ENCODE results near the gene HOXA7.

The HOXA7 gene

DNA sequence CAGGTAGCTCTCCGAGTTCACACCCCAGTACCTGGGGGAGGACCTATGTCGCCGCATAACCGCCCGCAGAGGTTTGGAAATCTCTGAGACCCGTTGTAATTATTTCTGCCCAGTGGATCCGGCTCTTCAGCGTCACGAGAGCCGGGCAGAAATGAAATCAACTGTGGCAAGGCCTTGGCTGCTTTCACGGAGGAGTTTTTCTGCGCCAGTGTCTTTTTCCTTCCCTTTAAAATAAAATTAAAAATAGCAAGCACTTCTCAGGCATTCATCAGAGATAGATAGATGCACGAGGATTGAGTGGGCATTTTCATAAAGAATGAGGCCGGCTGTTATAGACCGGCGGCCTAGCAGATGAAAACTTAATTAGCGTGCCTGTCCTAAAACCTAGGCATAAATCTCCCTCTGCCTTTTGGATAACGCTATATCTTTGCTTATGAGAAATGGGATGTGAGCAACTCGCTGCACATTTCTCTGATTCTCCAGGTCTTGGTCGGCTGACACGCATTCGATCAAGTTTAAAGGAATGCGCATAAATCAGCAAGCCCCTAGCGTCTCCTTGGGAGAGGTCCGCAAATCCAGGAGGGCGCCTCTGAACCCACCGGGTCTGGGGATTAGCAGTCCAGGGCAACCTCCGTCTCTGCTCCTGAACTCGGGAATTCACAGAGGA is 37.0 kb upstream of the HOXA7 start:
- DNase-seq, result no peak

DNA sequence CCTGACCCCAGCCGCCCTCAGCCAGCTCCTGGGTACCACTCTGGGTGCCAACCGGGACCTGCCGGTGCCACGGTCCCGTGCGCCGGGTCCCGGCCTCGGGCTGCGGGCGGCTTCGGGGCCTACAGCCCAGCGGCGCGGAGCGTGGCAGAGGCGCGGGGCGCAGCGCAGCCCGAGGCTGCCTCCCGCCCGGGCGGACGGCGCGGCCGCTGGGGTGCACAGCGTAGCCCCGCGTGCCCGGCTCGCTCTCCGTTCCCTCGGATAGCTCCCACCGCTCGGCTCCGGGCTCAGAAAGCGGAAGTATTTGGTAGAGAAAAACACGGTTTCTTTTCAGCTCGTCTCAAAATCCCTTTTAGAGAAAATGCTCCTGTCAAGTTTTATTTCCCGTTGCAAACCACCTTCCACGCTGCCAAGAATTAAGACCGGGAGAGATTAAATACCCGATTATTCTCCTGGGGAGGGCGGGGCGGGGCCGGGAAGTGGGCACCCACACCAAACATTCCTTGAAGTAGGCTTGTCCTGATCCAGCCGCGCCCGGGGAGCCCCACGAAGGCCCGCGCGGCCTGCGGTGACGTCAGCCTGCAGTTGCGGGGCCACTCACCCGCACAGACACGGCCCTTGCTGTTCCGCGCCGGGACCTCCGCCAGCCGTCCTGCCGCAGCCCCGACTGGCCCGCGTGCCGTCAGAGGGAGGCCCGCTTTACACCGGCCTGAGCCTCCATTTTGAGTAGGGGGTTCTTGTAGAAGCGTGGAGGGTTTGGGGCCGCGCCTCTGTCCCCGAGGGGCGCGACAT is 36.3 kb upstream of the HOXA7 start:
- no peak for DNase-seq

DNA sequence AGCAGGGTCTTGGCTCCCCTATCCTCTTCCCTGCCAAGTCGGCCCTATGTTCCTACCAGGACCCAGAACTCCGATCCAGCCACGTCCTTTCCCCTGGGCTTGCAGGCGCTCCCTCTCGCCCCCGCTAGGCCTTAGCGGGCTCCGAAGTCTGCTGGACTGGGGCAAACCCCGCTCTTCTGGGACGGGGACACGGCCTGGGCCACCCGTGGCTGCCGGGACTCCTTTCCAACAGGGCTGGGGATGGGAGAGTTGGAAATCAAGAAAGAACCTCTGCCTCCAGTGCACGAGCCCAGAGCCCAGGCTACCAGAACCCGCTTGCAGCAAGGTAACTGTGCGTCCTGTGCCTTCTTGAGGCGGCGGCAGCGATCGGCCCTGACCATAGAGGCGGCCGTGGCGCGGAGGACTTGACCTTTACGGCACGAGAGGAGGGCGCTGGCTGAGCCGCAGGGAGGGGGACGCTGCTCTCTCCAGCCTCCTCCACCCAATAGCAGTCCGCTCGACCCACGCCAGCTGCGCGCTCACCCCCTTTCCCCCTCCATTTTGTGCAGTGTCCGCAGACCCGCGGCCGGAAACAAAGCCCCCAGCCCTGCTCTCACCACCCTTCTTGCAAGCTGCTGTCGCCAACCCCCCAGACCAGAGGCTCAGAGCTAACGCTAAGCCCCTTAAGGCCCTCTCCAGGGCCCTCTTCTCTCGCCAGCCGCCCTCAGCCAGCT is 35.5 kb upstream of the HOXA7 start:
- DNase-seq, result no peak

DNA sequence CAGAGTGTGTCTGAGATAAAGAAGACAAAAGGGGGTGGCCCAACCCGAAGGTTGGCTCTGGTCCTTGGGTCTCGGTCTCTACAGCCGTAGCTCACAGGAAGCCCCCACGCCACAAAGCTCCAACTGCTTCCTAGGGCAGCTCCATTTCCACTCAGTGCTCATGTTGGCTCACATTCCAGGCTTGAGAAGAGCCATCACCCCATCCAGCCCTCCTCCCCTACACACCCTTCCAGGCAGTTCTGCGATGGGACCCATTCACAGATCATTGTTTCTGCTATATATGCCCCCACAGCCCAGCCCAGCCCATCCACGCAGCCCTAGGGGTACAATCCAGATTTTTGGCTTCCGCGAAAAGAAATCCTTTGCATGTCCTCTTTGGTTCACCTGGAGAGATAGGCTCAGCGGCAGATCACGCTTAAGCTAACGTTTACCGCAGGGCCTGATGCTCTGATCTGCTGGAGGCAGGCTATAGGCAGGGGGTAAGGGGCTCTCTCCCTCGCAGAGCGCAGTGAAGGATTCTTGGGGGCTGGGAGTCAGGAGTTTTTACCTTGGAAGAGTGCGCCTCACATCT is 34.8 kb upstream of the HOXA7 start:
- no peak for DNase-seq

DNA sequence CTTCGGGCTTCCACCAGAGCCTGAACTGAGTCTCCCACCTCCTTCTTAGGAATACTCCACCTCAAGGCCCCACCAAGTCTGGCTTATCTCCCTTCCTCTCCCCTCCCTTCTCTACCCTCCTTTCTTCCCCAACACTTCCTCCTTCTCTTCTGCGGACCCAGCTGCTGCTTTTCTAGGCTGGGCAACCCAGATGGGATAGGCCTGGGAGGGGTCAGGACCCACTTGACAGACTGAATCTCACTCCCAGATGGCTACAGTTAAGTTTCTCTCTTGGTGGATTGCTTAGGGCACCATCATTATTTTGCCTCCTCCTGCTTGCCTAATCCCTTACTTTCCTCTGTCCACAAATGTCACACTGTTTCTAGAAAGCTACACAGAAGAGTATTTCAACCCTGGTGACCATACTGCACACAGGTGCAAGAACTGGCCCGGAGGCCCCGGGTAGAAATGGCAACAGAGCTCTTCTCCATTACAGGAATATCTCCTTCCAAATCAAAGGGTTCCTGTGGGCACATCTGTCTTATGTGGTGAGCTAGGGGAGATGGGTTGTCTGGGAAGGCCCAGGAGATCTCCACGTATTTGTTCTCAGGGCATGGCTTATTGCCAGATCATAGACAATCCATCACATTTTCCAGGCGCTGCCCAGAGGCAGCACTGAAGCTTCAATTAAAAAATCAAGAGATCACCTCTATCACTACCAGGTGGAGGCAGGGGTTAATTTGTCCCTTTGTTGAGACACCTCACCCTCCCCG is 33.7 kb upstream of the HOXA7 start:
- DNase-seq, result no peak

DNA sequence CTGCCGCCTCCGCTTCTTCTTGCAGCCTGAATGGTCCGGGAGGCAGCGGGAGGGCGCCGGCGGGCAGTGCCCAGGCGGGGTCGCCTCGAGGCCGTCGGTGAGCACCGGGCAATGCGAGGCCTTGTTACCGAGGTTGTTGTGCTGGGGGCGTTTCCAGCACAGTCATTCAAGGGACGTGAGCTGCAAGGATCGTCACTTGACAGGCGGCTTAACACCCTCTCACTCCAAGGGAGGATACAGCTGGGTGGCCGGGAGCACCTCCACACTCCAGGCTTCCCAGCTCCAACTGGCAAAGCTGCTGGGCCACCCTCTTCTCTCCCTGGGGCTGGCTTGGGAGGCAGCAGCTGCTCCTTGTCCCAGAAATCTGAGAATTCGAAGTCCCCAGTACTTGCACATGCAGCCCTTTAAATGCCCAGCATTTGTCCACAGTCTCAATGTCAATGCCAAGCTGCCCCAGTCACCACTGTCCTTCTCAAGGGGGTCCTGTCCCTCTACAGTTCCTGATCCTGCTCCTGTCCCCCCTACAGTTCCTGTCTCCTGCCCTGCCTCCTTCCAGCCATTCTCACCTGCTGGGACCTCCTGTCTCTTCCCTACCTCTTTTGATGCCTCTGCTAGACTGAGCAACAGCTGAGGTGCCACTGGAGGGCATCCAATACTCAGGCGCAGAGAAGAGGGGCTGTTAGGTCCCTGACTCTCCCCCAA is 33.0 kb upstream of the HOXA7 start:
- DNase-seq, result no peak

DNA sequence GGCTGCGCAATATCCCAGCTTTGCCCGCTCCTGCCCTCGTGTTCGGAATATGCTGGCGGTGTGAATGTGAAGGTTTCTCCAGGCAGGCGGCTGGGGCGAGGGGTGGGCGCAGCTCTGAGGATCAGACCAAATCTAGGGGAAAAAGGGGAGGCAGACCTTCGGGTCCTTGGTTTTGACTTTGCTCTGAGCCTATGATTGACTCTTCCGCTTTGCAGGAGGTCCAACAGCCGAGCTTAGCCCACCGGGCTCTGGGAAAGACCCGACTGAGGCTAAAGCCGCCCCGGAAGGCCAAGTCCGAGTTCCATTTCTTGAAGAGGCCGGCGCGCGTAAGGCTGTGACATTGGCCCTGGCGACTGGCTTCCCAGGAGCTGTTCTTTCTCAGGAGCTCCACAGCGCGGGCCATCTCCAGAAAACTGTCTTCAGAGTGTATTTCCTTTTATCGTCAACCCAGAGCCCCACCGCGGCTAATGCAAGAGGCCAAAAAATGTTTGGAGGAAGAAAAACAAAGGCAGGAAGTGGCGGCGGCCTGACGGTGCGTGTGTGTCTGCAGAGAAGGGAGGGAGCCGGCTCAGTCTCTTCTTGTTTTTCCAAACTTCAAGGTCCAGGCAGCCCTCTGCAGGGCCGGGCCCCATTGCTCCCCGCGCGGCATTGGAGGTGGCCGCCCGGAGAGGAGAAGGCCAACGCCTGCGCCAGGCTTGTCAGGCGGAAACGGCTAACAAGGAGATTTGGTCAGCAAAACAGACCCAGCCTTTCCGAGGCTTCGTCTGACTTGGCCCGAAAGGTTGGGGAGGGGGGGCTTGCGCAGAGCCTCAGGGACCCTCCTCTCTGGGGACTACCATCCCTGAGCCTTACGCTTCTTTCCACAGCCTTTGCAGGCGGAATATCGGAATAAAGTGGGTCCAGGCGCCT is 32.2 kb upstream of the HOXA7 start:
- no peak for DNase-seq

DNA sequence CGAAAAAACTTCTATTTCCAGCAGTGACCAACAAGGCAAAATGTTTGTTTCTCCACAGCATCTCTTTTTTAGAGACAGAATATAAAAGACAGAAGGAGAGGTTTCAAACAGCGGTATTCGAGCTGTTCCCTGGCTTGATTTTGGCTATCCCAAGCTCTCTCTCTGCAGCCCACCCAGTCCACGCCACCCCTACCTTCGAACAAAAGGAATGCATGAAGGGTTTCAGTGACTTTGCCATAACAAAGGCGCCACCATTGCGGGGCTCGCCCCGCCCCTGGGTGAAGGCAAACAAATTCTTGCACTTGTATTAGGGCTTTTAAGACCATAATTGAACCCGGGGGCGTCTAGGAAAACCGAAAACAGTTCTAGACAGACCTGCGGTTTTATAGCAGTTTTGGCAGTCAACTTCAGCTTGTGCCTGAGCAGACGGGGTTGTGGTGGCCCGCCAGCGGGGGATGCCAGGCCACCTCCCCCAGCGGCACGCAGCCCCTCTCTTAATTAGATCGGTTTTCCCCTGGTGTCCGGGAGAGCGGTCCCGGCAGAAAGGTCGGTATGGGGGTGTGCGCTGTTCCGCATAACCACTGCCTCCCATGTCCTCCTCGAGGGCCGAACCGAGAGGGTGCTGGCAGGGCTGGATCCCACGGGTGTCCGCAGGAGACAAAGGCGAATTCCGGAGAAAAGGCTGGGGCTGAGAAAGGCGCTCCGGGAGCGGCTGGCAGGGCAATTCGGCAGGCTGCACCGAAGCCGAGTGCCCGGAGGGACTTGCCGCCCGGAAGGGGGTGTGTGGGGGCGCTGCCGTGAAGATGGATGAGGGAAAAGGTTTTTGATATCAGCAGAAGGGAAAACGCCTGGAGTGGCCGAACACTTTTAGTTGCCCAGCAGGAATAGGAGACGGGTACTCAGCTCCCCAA is 31.3 kb upstream of the HOXA7 start:
- DNase-seq, result no peak

DNA sequence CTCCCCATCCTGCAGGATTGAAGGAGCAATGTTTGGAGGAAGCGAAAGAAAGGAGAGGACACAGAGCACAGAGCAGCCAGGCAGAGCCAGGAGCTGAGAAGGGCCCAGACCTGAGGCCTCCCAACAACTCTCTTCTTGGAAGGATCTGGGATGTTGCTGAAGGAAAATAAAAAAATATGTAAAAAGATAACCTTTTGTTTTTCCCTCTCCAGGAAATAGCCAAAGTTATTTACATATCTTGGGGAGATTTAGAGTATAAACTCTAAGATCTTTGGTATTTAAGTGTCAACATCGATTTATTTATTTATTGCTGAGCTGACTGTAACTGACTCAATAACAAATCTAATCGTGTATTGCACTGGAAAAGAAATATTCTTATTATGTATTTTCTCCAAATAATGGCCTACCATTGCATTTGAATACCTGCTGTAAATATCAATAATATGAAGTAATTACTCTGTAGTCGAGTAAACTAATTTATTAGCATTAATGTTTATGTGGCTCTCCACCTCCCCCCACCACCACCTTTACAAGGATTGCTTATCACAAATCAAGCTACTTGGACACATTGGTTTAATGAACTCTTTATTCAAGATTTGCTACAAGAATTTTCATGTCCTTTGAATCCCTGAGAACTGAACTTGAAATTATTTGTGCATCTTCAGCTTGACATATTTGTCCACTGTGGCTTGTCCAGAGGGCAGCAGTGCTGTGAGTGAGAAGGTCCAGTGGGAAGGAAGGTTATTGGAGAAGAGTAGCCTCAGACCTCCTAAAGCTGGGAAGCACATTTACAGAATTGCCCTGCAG is 30.4 kb upstream of the HOXA7 start:
- no peak for DNase-seq

GRCh38 chr7:27185854-27186667 is 29.6 kb upstream of the HOXA7 start:
- no peak for DNase-seq

GRCh38 chr7:27185013-27185853 is 28.8 kb upstream of the HOXA7 start, which contains the start of gene HOXA11:
TSS of gene HOXA11 (minus strand) at chr7:27185232. CDS start at chr7:27185144, 88 bp downstream.
- DNase-seq, result no peak

- DNase-seq, result no peak
These were observed 28.0 kb upstream of the HOXA7 start for GRCh38 chr7:27184337-27185012.

GRCh38 chr7:27183682-27184336 is 27.3 kb upstream of the HOXA7 start:
- DNase-seq, result no peak

DNA sequence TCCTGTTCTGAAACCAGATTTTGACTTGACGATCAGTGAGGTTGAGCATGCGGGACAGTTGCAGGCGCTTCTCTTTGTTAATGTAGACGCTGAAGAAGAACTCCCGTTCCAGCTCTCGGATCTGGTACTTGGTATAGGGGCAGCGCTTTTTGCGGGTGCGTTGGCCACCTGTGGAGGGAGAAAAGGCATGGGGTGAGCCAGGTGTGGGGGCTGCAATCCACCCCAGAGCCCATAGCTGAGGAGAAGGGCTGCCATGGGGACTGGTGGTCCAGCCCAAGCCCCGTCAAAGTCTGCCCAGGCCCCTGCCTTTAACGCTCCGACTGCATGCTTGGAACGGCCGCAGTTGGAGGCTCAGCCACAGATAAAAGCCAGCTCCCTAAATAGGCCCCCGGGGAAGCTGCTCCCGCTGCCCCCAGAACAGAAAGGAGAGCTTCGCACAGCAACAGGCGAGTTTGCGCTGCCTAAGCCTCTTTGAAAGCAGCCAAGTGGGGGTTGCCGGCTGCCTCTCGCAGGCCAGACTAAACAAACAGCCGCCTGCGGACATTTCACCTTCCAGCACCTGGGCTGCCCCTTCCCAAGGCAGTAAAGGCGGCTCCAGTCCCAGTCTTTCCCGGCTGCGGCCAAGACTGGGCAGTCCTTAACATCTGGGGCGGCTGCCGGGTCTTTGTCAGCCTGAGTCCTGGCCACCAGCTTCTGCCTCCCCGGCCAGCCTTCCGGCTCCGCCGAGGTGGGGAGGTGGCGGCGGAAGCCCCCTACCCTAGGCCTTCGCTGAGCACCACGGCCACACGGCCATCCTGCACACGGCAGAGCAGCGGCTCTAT is 26.6 kb upstream of the HOXA7 start:
- DNase-seq, result no peak

- DNase-seq, result no peak
These were observed 25.9 kb upstream of the HOXA7 start for GRCh38 chr7:27182285-27182841.
